ENCODE measurements around the gene FMO3.

The FMO3 gene

GRCh38 chr1:171117085-171117484 lies 26.4 kb downstream of the FMO3 start:
- DNase-seq: no peak

GRCh38 chr1:171119648-171120047 lies 28.9 kb downstream of the FMO3 start:
- DNase-seq: no peak

GRCh38 chr1:171122299-171122698 lies 31.6 kb downstream of the FMO3 start:
- DNase-seq: no peak

DNA sequence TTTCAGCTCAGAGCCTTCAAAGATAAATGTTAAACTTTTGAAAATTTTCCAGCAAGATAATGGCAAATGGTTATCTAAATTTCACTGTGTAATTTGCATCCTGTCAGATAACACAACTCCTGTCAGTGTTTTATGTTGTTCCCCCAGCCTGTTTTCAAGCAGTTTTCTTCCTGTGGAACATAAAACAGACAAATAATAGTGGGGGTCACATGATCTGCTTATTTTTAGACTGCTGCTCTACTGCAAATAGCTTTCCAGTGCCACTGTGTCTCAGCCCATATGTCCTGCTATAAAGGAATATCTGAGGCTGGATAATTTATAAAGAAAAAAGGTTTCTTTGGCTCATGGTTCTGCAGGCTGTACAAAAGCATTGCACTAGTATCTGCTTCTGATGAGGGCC lies 32.2 kb downstream of the FMO3 start:
- DNase-seq: no peak

DNA sequence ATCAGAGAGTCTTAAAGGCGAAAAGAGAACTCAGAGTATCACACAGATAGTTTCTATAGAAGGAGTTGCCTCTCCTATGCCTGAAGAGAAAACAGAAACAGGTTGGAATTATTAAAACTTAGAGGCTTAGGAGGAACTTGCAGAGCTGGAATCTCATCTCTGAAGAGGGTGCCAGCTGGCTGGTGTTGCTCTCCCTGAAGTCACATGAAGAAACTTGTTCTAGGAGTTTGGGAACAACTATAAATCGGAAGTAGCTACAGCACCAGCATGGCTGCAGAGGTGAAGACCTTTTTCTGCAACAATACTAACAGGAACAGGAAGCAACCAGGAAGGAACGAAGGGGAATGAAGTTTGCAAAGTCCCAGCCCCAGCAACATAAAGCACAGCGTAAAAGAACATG lies 35.8 kb downstream of the FMO3 start:
- DNase-seq: no peak

- no peak for DNase-seq
Observed at GRCh38 chr1:171127099-171127498, 36.4 kb downstream of the FMO3 start.

DNA sequence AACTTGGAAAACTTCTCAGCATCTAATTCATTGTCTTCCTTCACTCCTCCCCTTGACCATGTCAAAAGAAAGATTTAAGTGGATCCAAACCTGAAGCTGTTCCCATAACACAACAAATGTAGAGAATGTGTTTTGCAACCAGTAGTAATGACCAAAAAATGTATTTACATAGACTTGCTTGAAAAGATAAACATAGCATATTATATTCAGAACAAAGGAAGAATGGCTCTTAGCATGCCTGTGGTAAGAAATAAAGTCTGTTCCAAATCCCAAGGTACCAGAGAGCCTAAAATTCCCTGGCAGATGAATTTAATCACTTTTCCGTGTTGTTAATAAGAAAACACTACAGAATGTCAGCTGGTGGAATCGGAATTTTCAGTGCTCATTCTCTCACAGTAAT lies 36.8 kb downstream of the FMO3 start:
- no peak for DNase-seq

DNA sequence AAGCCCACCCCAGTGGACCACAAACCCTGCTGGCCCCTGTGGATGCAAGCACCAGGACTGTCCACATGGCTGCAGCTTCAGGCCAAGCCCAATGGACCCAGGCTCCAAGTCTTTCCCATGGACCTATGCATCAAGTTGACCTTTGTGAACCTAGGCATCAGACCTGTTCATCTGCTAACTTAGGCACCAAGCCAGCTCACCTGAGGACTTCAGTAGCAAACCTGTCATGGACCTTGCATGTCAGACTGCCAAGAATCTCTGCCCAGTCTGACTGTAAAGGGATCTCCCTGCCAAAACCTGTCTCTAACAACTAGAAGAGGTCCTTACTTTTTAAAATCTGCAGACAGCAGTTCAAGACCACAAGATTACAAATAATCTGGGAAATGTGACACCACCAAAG lies 37.8 kb downstream of the FMO3 start:
- no peak for DNase-seq

DNA sequence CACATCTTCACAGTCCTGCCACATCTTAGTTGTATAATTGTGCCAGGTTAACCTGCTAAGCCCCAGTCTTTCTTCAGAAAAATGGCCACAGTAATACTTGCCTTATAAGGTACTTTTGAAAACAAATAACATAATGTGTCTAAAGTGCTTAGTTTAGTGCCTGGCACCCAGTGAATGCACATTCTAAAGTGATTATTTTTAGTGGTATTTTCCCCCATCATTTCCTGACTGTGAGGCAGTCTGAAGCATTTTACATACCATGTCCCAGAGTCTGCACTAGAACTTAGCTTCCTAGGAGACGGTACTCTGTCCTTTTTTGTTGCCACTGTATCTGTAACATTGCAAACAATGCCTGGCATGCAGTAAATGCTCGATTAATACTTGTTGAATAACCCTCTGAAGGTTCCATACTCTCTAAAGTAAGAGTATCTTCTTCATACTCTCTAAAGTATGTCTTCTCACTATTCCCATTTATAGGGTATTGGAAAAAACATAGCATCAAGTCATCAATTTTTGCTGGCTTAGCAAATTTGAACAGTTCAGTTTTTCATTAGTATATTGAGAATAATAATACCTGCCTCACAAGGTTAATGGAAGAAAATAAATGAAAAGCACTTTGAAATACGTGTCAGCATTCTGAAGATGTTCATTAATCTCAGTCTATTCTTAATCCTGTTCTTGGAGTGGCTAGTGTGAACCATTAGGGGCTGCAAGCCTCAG lies 43.7 kb downstream of the FMO3 start:
- DNase-seq: no peak

DNA sequence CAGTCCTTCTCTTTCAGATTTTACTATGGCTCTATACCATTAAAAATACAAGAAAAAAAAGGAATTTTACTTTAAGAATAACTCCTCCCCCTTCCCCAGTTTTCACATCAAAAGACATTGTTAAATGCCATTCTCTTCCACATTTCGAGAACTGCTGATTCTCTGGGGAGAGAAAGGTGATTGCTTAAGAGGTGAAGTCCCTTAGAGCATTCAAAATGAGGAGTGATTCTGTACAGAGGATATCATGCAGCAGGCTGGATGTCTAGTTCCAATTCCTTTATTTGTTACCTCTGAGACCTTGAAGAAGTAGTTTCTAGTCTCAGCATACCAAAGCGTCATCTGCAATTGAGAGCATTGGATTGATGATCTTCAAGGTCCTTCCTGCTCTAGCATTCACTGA lies 46.9 kb downstream of the FMO3 start:
- DNase-seq: no peak

DNA sequence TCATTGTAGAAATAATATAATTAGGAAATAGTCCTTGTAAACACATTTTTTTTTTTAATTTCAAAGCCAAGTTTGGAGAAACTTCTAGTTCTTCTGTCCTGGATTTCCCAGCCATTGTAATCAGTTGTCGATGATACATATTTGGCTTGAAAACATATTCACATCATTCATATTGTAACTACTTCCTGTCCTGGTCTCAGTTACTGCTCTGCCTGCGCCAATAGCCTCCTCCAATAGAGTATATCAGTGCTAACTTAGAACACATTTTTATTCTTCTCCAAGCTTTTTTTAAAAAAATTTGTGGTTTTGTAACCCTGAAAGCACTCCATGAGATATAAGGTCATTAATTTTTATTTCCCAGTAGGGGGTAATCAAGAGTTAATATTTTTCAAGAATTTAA lies 48.3 kb downstream of the FMO3 start:
- no peak for DNase-seq

DNA sequence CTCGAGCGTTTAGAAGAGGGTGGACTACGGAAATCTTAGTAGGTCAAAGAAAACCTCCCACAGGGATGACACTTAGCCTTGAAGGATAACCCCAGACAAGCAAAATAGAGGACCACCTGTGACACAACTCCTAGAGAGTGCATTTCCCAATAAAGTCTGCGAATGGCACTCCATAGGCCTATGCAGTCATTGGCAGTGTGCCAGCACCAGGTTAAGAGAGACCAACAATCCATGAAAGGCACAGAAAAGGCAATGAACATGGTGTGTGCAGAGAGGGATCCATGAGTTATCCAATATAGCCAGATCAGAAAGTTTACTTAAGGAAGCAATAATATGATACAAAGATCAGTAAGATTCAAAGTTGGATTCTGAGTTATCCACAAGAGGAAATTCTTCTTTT lies 49.2 kb downstream of the FMO3 start:
- no peak for DNase-seq

DNA sequence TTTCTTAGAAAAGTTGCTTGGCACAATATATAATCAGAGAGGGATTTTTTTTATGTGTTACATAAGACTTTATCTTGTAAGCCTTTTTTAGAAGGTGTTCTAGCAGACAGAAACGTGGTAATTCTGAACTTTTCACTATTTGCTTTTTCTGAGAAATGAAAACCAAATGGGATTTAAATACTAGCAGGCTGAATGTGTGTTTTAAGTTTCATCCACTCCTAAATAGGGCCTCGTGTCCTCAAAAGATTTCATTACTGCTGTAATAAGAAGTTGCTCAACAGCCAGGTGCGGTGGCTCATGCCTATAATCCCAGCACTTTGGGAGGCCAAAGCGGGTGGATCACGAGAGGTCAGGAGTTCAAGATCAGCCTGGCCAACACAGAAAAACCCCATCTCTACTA lies 49.7 kb downstream of the FMO3 start:
- DNase-seq: no peak

- no peak for DNase-seq
Observed at GRCh38 chr1:171140956-171141687, 50.4 kb downstream of the FMO3 start.

DNA sequence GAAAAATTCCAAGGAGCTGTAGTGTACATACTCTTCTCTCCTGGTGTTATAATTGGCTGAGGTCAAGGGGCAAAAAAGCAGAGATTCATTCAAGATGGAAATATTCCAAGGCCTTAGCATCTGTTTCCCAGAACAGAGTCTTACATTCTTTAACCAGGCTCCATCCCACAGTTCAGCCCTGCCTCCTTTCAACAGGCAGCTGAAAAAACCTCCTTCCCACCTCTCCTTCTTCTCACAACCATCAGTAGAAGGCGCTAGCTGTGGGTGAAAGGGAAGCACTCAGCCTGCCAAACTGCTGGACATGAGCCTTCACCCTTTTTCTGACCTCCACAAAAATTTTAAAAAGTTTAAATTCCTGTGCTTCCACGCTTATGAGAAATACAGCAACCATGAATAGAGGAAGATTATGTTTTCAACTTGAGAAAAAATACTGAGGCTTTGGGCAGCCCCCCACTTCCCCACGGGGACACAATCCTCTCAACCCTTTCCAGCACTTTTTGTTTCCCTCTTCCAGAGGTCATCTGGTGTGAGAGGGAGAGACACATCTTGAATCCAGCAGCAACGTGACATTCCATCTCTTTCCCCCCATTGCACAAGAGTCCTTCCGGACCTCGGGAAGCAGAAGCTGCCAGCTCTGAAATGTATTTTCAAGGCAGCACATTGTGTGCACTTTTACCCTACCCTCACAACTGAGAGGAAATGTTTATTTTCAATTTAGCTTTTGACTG lies 51.1 kb downstream of the FMO3 start:
- DNase-seq: no peak

- no peak for DNase-seq
Observed at GRCh38 chr1:171142416-171143385, 52.0 kb downstream of the FMO3 start.

- DNase-seq: no peak
Observed at GRCh38 chr1:171150156-171150555, 59.5 kb downstream of the FMO3 start.

GRCh38 chr1:171152549-171152948 lies 61.8 kb downstream of the FMO3 start:
- no peak for DNase-seq

GRCh38 chr1:171155484-171155883 lies 64.8 kb downstream of the FMO3 start:
- DNase-seq: no peak

DNA sequence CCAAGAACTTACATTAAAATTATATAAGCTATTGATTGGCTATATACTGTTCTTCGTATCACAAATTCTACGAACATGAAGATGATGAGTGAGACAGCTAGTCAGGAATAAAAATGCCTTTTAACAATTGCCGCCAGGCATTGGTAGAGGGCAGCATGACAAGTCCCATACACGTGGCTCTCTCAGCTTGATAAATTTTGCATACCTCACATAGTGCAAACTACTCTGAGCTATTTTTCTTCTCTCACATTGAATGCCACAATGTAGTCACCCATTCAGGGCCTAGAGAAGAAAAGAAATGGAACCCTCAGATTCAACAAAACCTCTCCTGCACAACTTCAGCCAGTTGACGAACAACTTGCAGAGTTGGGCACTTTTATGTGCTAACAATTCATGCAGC lies 67.4 kb downstream of the FMO3 start:
- DNase-seq: no peak

DNA sequence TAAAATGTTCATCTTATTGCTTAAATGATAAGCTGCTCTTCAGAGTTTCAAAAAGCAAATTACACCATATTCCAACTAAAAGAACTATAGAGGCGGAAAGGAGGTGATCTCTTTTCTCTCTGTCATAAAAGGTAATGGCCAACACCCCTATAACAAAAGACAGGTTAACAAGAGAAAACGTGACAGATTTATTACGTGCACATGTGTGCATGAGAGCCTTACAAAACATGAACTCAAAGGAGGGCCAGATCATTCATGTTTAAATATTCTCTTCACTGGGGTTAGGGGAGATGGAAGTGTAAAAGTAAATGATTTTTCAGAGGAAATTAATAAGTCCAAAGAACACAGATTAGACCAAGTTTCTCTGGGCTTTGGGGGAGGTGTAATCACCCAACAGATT lies 67.8 kb downstream of the FMO3 start:
- no peak for DNase-seq

- no peak for DNase-seq
Observed at GRCh38 chr1:171159148-171159547, 68.4 kb downstream of the FMO3 start.

DNA sequence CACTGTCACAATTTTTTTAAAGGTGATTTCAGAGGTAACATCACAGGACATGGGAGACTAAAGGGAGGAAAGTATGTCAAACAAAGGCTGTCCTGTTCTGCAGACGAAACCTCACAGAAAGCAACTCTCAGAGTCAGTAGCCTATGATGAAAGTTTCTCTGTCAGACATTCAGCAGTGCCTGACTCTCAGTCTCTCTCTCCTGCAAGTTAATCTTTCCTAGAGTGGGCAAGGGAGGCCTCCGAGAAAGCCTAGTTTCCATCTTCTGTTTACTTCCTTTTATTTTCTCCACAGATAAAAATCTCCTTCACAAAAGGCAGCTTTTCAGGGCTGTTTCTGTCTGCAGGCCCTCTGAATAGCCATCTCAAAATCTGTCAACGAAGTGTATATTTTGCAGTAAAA lies 69.5 kb downstream of the FMO3 start:
- no peak for DNase-seq

All from AML-193 (cell line).